HEK293T (cell line): ENCODE results near the gene XPO5.

Experiments used
- ARNT ChIP-seq: fragments of 450-650 bp; IDR thresholded peaks from 2 replicates; pipeline ENCODE4 v1.6.1; 2017; ENCODE audit warnings: mild to moderate bottlenecking
- BHLHE40 ChIP-seq: fragments of 450-650 bp; IDR thresholded peaks from 2 replicates; pipeline ENCODE4 v1.6.1; 2016; ENCODE audit warnings: mild to moderate bottlenecking, moderate library complexity, borderline replicate concordance
- CTBP1 ChIP-seq: fragments of 450-650 bp; IDR thresholded peaks from 2 replicates; pipeline ENCODE4 v1.6.1; 2016; ENCODE audit warnings: borderline replicate concordance
- ELF4 ChIP-seq: fragments of 450-650 bp; IDR thresholded peaks from 2 replicates; pipeline ENCODE4 v1.6.1; 2017; ENCODE audit warnings: antibody characterized with exemption
- FOXA1 ChIP-seq: fragments of 450-650 bp; IDR thresholded peaks from 2 replicates; pipeline ENCODE4 v1.6.1; 2016; ENCODE audit warnings: mild to moderate bottlenecking
- FOXK2 ChIP-seq: fragments of 450-650 bp; IDR thresholded peaks from 2 replicates; pipeline ENCODE4 v1.6.1; 2016; ENCODE audit warnings: mild to moderate bottlenecking
- FOXM1 ChIP-seq: fragments of 450-650 bp; IDR thresholded peaks from 2 replicates; pipeline ENCODE4 v1.6.1; 2017; ENCODE audit warnings: mild to moderate bottlenecking, borderline replicate concordance
- L3MBTL2 ChIP-seq: fragments of 450-650 bp; conservative IDR thresholded peaks from 2 replicates; pipeline ENCODE4 v1.6.1; 2016; ENCODE audit warnings: mild to moderate bottlenecking
- NFRKB ChIP-seq: fragments of 450-650 bp; IDR thresholded peaks from 2 replicates; pipeline ENCODE4 v1.6.1; 2016; ENCODE audit warnings: mild to moderate bottlenecking, moderate library complexity
- PKNOX1 ChIP-seq: fragments of 450-650 bp; IDR thresholded peaks from 2 replicates; pipeline ENCODE4 v1.6.1; 2016
- SP1 ChIP-seq: fragments of 450-650 bp; IDR thresholded peaks from 2 replicates; pipeline ENCODE4 v1.6.1; 2017
- SUZ12 ChIP-seq: fragments of 450-650 bp; IDR thresholded peaks from 2 replicates; pipeline ENCODE4 v1.6.1; 2016; ENCODE audit warnings: mild to moderate bottlenecking
- ZNF384 ChIP-seq: fragments of 450-650 bp; IDR thresholded peaks from 2 replicates; pipeline ENCODE4 v1.6.1; 2016

GRCh38 chr6:43493833-43494232, 82.0 kb downstream of the XPO5 start:
- TF ChIP-seq BHLHE40: no peak
- TF ChIP-seq L3MBTL2: no peak
- no peak for TF ChIP-seq SP1
- TF ChIP-seq ARNT: no peak
- no peak for TF ChIP-seq ELF4
- no peak for TF ChIP-seq FOXA1
- no peak for TF ChIP-seq PKNOX1
- no peak for TF ChIP-seq ZNF384
- TF ChIP-seq SUZ12: no peak
- no peak for TF ChIP-seq FOXM1
- no peak for TF ChIP-seq FOXK2
- TF ChIP-seq NFRKB: no peak
- no peak for TF ChIP-seq CTBP1
